HCT116 (cell line): ENCODE results near the gene FITM2. TPM values are rescaled to one million over a fixed set of nuclear protein-coding genes. Genes with fewer than 3 reads are reported as not detected.

ENCODE experiments used
- ATAC-seq: fragments of 200-7000 bp; cut with Tn5 transposase; 2 replicates; pipeline ENCODE4 v1.9.1; 2020; ENCODE audit warnings: mild to moderate bottlenecking, moderate library complexity
- BruUV-seq: library from RNA; stranded (reverse); fragments of 400-500 nt; replicated peaks from 2 replicates; lab custom pipeline; 2021; lab: Mats Ljungman, UMichigan
- CTCF ChIA-PET: fragments of 300-600 bp; sonication (Branson Sonifier 250); formaldehyde crosslinking; loops from one replicate; lab custom pipeline; 2021; ENCODE audit warnings: antibody characterized with exemption; lab: Charles Lee
- POLR2A ChIA-PET: fragments of 300-600, 350-600 bp; sonication (Branson Sonifier 250); formaldehyde crosslinking; loops from one replicate; lab custom pipeline; 2021; ENCODE audit warnings: antibody characterized with exemption; lab: Charles Lee
- RAD21 ChIA-PET, 2 experiments: fragments of 300-600 bp; sonication (Branson Sonifier 250); formaldehyde crosslinking; loops; one replicate each; lab custom pipeline; 2023; ENCODE audit warnings: low total read pairs in 2 of 2; ENCODE audit not compliant: uncharacterized antibody in 2 of 2, unreplicated experiment in 2 of 2, low non-redundant PET in 1 of 2; lab: Charles Lee
- DNase-seq: peaks from one replicate; pipeline ENCODE4 v3.0.0-alpha.2; 2010; ENCODE audit warnings: low read depth, low spot score
- H2AFZ ChIP-seq: fragments of 200-600 bp; shearing (Covaris generic), sonication (generic); 2 replicates; pipeline ENCODE4 v1.6.1; 2017; ENCODE audit warnings: low read depth, mixed run types, mixed read lengths, antibody characterized with exemption, low read length; ENCODE audit not compliant: poor library complexity, severe bottlenecking
- H3K27ac ChIP-seq: 2 replicates; pipeline ENCODE4 v1.5.1; 2012; ENCODE audit warnings: low read depth, low read length
- H3K27me3 ChIP-seq: fragments of 200-600 bp; sonication (generic); 2 replicates; pipeline ENCODE4 v1.6.1; 2016; ENCODE audit warnings: mixed run types, low read length, mixed read lengths; ENCODE audit not compliant: insufficient read depth
- H3K36me3 ChIP-seq, 2 experiments: fragments of 200-500 bp in 1 of 2; fragments of 200-600 bp in 1 of 2; sonication (Bioruptor generic) in 1 of 2; sonication (generic) in 1 of 2; 2 replicates each; pipeline versions ENCODE4 v1.5.1 to v1.6.1; 2014 to 2016; ENCODE audit warnings: low read length in 2 of 2, inconsistent platforms in 1 of 2, mixed read lengths in 1 of 2, mixed run types in 1 of 2; ENCODE audit not compliant: insufficient read depth in 2 of 2, control insufficient read depth in 1 of 2
- H3K4me1 ChIP-seq, 2 experiments: fragments of 200-600 bp in 1 of 2; sonication (generic) in 1 of 2; 2 replicates each; pipeline versions ENCODE4 v1.5.1 to v1.6.1; 2012 to 2017; ENCODE audit warnings: low read length in 2 of 2, inconsistent platforms in 1 of 2, mild to moderate bottlenecking in 1 of 2, mixed read lengths in 1 of 2, mixed run types in 1 of 2, moderate library complexity in 1 of 2; ENCODE audit not compliant: insufficient read depth in 2 of 2, control insufficient read depth in 1 of 2
- H3K4me2 ChIP-seq: fragments of 200-600 bp; sonication (generic); 2 replicates; pipeline ENCODE4 v1.6.1; 2017; ENCODE audit warnings: mixed run types, low read length, mixed read lengths
- H3K4me3 ChIP-seq, 2 experiments: fragments of 200-600 bp in 1 of 2; sonication (generic) in 1 of 2; replicated peaks in 1 of 2; 2 replicates each; pipeline ENCODE4 v1.5.1; 2011 to 2016; ENCODE audit warnings: low read length in 2 of 2, control low read depth in 1 of 2, low read depth in 1 of 2, mild to moderate bottlenecking in 1 of 2, mixed read lengths in 1 of 2, mixed run types in 1 of 2
- H3K79me2 ChIP-seq: fragments of 200-600 bp; sonication (generic); 2 replicates; pipeline ENCODE4 v1.6.1; 2017; ENCODE audit warnings: mild to moderate bottlenecking, mixed run types, low read length, moderate library complexity, mixed read lengths; ENCODE audit not compliant: insufficient read depth
- H3K9ac ChIP-seq: fragments of 200-600 bp; sonication (generic); 2 replicates; pipeline ENCODE4 v1.6.1; 2016; ENCODE audit warnings: low read length, mixed read lengths
- H3K9me2 ChIP-seq: fragments of 200-600 bp; sonication (generic), shearing (Covaris generic); 2 replicates; pipeline ENCODE4 v1.6.1; 2017; ENCODE audit warnings: mixed run types, mild to moderate bottlenecking, moderate library complexity; ENCODE audit not compliant: insufficient read depth
- H3K9me3 ChIP-seq, 2 experiments: fragments of 200-500 bp in 1 of 2; fragments of 200-600 bp in 1 of 2; sonication (Bioruptor generic) in 1 of 2; sonication (generic) in 1 of 2; 2 replicates each; pipeline ENCODE4 v1.6.1; 2014 to 2017; ENCODE audit warnings: low read length in 2 of 2, mixed read lengths in 2 of 2, inconsistent platforms in 1 of 2, low read depth in 1 of 2, mild to moderate bottlenecking in 1 of 2, mixed run types in 1 of 2, moderate library complexity in 1 of 2; ENCODE audit not compliant: control insufficient read depth in 1 of 2, insufficient read depth in 1 of 2
- H4K20me1 ChIP-seq: fragments of 200-600 bp; sonication (generic), shearing (Covaris generic); 2 replicates; pipeline ENCODE4 v1.6.1; 2017; ENCODE audit warnings: mixed run types, mild to moderate bottlenecking, moderate library complexity; ENCODE audit not compliant: insufficient read depth
- CEBPB ChIP-seq: IDR thresholded peaks from 2 replicates; pipeline ENCODE4 v1.6.1; 2012; ENCODE audit warnings: low read depth
- CTCF ChIP-seq, 3 experiments: fragments of 200-600 bp in 1 of 3; sonication (generic) in 1 of 3; IDR thresholded peaks in 2 of 3; conservative IDR thresholded peaks in 1 of 3; 2 replicates each; pipeline ENCODE4 v1.5.1; 2012 to 2017; ENCODE audit warnings: low read depth in 2 of 3, low read length in 2 of 3, antibody characterized with exemption in 1 of 3, borderline replicate concordance in 1 of 3, control low read depth in 1 of 3, mild to moderate bottlenecking in 1 of 3, mixed read lengths in 1 of 3, mixed run types in 1 of 3, moderate library complexity in 1 of 3; ENCODE audit not compliant: insufficient read depth in 1 of 3
- EGR1 ChIP-seq: IDR thresholded peaks from 2 replicates; pipeline ENCODE4 v1.6.1; 2012; ENCODE audit warnings: low read depth
- ELF1 ChIP-seq: IDR thresholded peaks from 2 replicates; pipeline ENCODE4 v1.6.1; 2012; ENCODE audit warnings: low read depth, borderline replicate concordance
- EZH2 ChIP-seq: fragments of 200-600 bp; sonication (generic); IDR thresholded peaks from 2 replicates; pipeline ENCODE4 v1.6.1; 2017; ENCODE audit warnings: antibody characterized with exemption, mixed run types
- EZH2phosphoT487 ChIP-seq: fragments of 200-600 bp; IDR thresholded peaks from 2 replicates; pipeline ENCODE4 v1.6.1; 2018; ENCODE audit warnings: antibody characterized with exemption, borderline replicate concordance
- FOSL1 ChIP-seq: IDR thresholded peaks from 2 replicates; pipeline ENCODE4 v1.6.1; 2012; ENCODE audit warnings: low read depth
- JUND ChIP-seq: IDR thresholded peaks from 2 replicates; pipeline ENCODE4 v1.6.1; 2012
- MAX ChIP-seq: IDR thresholded peaks from 2 replicates; pipeline ENCODE4 v1.6.1; 2012
- POLR2A ChIP-seq: IDR thresholded peaks from 2 replicates; pipeline ENCODE4 v1.7.0; 2011; ENCODE audit warnings: borderline replicate concordance; ENCODE audit not compliant: insufficient read depth, insufficient read length; ENCODE audit errors: extremely low read depth
- POLR2AphosphoS5 ChIP-seq: IDR thresholded peaks from 2 replicates; pipeline ENCODE4 v1.6.1; 2011; ENCODE audit warnings: mild to moderate bottlenecking, low read depth, low read length, moderate library complexity
- RAD21 ChIP-seq: IDR thresholded peaks from 2 replicates; pipeline ENCODE4 v1.6.1; 2012; ENCODE audit warnings: low read depth, mild to moderate bottlenecking
- REST ChIP-seq: IDR thresholded peaks from 2 replicates; pipeline ENCODE4 v1.6.1; 2012; ENCODE audit warnings: low read depth
- SIN3A ChIP-seq: IDR thresholded peaks from 2 replicates; pipeline ENCODE4 v1.6.1; 2012; ENCODE audit warnings: low read depth
- SP1 ChIP-seq: IDR thresholded peaks from 2 replicates; pipeline ENCODE4 v1.6.1; 2012; ENCODE audit warnings: low read depth
- SRF ChIP-seq: IDR thresholded peaks from 2 replicates; pipeline ENCODE4 v1.6.1; 2012; ENCODE audit warnings: low read depth
- TCF7L2 ChIP-seq: IDR thresholded peaks from 2 replicates; pipeline ENCODE4 v1.7.0; 2011; ENCODE audit warnings: borderline replicate concordance, inconsistent platforms; ENCODE audit not compliant: insufficient read depth, insufficient read length; ENCODE audit errors: extremely low read depth
- YY1 ChIP-seq: IDR thresholded peaks from 2 replicates; pipeline ENCODE4 v1.6.1; 2011; ENCODE audit warnings: low read length, low read depth, moderate library complexity, mild to moderate bottlenecking; ENCODE audit not compliant: insufficient replicate concordance; ENCODE audit errors: extremely low read depth
- ZBTB33 ChIP-seq: IDR thresholded peaks from 2 replicates; pipeline ENCODE4 v1.6.1; 2011; ENCODE audit warnings: mild to moderate bottlenecking, low read length, moderate library complexity; ENCODE audit not compliant: insufficient replicate concordance; ENCODE audit errors: extremely low read depth
- intact Hi-C: fragments of 100-400 bp; cut with micrococcal nuclease; formaldehyde crosslinking; loops from 2 replicates; pipeline ENCODE4 v1.10.0; 2022
- total RNA-seq: library from RNA; stranded (reverse); gene quantifications from one replicate; pipeline ENCODE4 v1.2.1, GENCODE V29; 2021; ENCODE audit not compliant: unreplicated experiment

FITM2 gene
- total RNA-seq, 1 experiment from 2014 or later, result 5.2 TPM

- no TSS peak for BruUV-seq
Observed at GRCh38 chr20:44254073-44254472, 56.9 kb downstream of the FITM2 start.

More at GRCh38 chr20:44254073-44254472, 56.9 kb downstream of the FITM2 start:
- H3K36me3 ChIP-seq, result no peaks in the 10 kb centered on the region
- no peaks in the 10 kb centered on the region for H4K20me1 ChIP-seq
- H2AFZ ChIP-seq, result no peak overlapping the region
- ChIA-PET RAD21 (no interaction called here), POLR2A (no interaction called here), CTCF (interaction anchor here (1.1 kb wide), 1 partner anchor 57 kb away, joined by 4 read pairs; the partner anchor contains the start of gene FITM2)
- DNase-seq (no peak), ATAC-seq (no peak)
- H3K4me3 ChIP-seq, result no peak overlapping the region
- H3K27ac ChIP-seq, result no peak overlapping the region
- no peak overlapping the region for H3K9ac ChIP-seq
- intact Hi-C loops, result no loop called here
- H3K4me2 ChIP-seq, result no peak overlapping the region
- H3K27me3 ChIP-seq, result 0 out of 2 replicates have a peak, but pooled peaks cover 3% of the 10 kb centered on the region
- no peaks in the 10 kb centered on the region for H3K79me2 ChIP-seq
- no peaks in the 10 kb centered on the region for H3K4me1 ChIP-seq
- no peaks in the 10 kb centered on the region for H3K9me2 ChIP-seq
- no peak for TF ChIP-seq TCF7L2
- no peak for TF ChIP-seq FOSL1
- no peak for TF ChIP-seq SP1
- TF ChIP-seq CTCF (IDR thresholded peaks at IDR 0.05 in 2 of 3, conservative IDR thresholded peaks at IDR 0.05 in 1 of 3; ENCODE audit: borderline replicate concordance in 1 of 3, insufficient read depth in 1 of 3, low read depth in 2 of 3, low read length in 2 of 3), result no peak
- no peak for TF ChIP-seq POLR2A
- TF ChIP-seq EZH2phosphoT487, result no peak
- no peak for TF ChIP-seq RAD21
- TF ChIP-seq POLR2AphosphoS5, result no peak
- TF ChIP-seq JUND, result no peak
- no peak for TF ChIP-seq ELF1
- no peak for TF ChIP-seq SIN3A
- no peak for TF ChIP-seq ZBTB33
- TF ChIP-seq MAX, result no peak
- no peak for TF ChIP-seq YY1
- TF ChIP-seq SRF, result no peak
- TF ChIP-seq EGR1, result no peak
- TF ChIP-seq REST, result no peak
- TF ChIP-seq CEBPB, result no peak
- TF ChIP-seq EZH2, result no peak
- no peaks in the 10 kb centered on the region for H3K9me3 ChIP-seq
